ENCODE measurements around the gene CYBC1.
"Not testable (repeated sequence)": the region's sequence is repeated elsewhere in the genome, so short reads cannot be mapped to it uniquely, and the experiment has no call there.

Gene CYBC1

GRCh38 chr17:82432017-82432416, 18.5 kb downstream of the CYBC1 start:
- no peak for FAIRE-seq

GRCh38 chr17:82429824-82430223, 20.7 kb downstream of the CYBC1 start:
- no peak for FAIRE-seq

GRCh38 chr17:82428546-82428945, 22.0 kb downstream of the CYBC1 start:
- no peak for FAIRE-seq

- FAIRE-seq: no peak
These were observed 25.7 kb downstream of the CYBC1 start for GRCh38 chr17:82424863-82425159.

GRCh38 chr17:82424001-82424862, 26.3 kb downstream of the CYBC1 start:
- FAIRE-seq: peak; percentile 39

DNA sequence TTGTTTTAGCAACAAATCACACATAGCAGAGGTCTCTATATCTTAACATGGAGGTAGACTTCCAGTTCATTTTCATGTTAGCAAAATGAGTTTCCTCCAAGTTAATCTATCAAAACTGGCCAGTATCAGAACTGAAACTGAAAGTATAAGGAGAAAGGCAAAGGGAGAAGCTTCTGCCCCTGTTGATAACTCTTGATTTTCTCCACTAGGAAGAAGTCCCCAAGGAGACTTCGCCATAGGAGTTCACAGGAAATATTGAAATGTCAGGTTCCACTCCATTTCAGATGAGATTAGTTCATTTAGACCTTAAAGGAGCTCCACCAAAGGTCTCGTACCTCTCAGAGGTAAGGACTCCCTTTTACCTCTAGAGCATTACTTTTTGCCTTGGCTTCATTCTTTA, 31.0 kb downstream of the CYBC1 start:
- no peak for FAIRE-seq

GRCh38 chr17:82418001-82418986, 32.3 kb downstream of the CYBC1 start, which contains the start of the genes HEXD and OGFOD3:
HEXD (plus strand) TSS chr17:82418347; CDS start chr17:82419800, 1,453 bp downstream.
OGFOD3 (minus strand) TSS chr17:82418586; CDS start chr17:82418485, 101 bp downstream.
- FAIRE-seq: no peak

- no peak for FAIRE-seq
These were observed 33.8 kb downstream of the CYBC1 start for GRCh38 chr17:82416771-82417170.

DNA sequence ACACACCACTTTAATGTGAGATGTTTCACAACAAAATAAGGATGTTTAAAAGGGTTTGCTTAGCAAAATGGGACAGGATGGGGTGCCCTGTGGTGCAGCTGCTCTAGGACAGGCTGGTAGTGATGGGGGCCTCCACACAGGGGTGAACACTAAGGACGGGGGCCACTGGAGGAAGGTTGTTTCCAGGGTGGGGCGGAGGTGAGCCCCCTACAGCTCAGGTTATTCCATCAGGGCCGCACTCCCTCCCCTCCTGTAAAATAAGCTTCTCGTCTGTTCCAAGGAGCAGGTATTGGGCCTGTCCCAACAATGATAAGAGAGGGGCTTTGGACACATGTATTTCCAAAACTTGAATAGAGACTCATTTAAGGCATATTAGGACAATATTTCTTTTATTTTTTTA, 34.3 kb downstream of the CYBC1 start:
- no peak for FAIRE-seq

DNA sequence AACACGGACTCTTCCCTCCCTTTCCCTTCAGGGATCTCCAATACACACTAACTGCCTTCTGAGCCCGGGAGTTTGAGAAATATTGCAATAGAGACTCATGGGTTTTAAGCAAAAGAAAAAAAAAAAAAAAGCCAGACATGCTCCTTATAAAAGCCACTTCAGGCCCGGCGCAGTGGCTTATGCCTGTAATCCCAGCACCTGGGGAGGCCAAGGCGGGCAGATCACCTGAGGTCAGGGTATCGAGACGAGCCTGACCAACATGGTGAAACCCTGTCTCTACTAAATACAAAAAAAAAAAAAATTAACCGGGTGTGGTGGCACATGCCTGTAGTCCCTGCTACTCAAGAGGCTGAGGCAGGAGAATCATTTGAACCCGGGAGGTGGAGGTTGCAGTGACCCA, 34.8 kb downstream of the CYBC1 start:
- no peak for FAIRE-seq

DNA sequence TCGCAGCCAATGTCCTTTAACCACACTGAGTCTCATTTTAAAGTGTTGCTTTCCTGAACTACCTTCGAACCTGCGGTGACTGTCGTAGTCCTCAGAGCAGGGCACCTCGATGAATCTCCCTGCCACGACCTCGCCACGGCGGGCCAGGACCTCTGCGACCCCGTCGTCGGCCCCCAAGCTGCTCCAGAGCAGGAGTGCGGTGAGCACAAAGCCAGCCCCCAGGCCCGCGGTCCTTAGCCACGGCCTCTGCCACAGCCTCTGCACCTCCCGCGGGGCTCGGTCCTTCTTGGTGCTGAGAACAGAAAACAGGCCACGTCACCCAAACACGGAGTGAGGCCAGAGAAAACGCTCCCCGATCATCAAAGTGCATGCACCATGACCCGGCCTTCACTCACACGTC, 35.2 kb downstream of the CYBC1 start:
- FAIRE-seq: no peak

GRCh38 chr17:82414548-82415281, 35.8 kb downstream of the CYBC1 start:
- no peak for FAIRE-seq

DNA sequence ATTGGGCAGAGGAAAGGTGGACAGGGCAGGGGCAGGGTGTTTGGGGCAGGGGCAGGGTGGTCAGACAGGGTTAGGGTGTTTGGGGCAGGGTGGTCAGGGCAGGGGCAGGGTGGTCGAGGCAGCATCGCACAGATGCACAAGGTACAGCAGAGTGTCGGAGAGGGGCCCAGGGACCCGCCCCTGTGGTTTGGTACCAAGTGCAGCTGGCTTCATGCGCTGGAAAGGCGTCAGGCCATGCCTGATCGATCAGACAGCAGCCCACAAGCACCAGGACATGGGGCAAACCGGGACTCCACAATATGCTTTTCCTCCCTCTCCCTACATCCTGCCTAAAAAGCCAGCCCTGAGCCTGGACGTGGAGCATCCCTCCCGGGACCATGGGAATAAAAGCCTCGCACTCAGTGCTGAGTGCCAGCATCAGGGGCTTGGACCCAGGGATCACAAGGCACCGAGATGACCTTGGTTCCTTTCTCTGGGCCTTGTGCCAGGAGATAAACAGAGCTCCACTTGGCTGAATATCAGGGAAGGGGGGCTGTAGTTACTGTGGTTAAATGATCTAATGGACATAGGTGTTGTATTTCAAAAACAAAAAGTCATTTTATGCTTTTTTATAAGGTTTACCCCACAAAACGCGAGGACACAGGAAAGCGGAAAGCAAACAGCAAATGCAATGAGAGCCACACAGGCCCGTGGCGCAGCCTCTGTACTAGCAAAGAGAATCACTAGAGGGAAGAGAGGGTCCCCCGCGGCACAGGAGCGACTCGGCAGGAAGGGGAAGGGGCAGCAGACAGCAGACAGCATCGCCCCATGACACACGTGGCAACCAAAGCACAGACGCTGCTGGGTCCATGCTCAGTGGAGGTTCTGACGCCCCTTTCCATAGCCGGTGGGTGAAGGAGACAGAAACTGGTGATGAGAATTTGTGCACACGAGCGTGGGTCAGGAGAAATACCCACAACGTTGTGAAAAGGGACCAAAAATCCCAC, 37.7 kb downstream of the CYBC1 start:
- no peak for FAIRE-seq

DNA sequence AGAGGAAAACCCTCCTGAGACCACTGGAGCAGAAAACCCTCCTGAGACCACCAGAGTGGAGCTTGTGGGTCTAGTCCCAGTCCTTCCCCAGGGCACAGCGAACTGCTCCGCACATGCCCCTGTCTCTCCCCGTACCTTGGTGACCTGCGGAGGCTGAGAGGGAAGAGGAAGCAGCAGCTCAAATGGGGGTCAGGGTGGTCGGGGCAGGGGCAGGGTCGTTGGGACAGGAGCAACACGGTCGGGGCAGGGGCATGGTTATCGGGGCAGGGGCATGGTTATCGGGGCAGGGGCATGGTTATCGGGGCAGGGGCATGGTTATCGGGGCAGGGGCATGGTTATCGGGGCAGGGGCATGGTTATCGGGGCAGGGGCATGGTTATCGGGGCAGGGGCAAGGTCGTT, 38.5 kb downstream of the CYBC1 start:
- not testable (repeated sequence) for FAIRE-seq

- FAIRE-seq: no peak
These were observed 39.0 kb downstream of the CYBC1 start for GRCh38 chr17:82411396-82412053.

- no peak for FAIRE-seq
These were observed 40.4 kb downstream of the CYBC1 start for GRCh38 chr17:82410014-82410716.

- no peak for FAIRE-seq
These were observed 41.6 kb downstream of the CYBC1 start for GRCh38 chr17:82408938-82409318.

GRCh38 chr17:82408288-82408937, 42.1 kb downstream of the CYBC1 start:
- no peak for FAIRE-seq

DNA sequence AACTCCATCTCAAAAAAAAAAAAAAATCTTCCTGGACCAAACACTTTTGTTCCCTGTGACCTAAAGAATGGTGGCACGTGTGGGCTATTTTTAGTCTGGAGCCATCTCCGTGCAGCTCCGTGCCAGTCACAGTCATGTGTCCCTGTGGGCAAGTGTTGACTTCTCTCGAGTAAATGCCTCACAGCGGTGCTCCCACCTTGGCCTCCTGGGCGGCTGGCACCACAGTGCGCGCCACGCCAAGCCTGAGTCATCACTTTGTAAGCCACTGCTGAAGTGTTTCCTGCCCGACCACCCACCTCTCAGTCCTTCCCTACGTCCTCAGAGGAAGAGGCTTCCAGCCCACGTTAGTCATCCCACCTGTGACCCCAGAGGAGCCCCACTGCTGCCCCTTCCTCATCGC, 43.3 kb downstream of the CYBC1 start:
- FAIRE-seq: no peak

GRCh38 chr17:82406131-82406671, 44.4 kb downstream of the CYBC1 start:
- FAIRE-seq: no peak
